Measurements from ENCODE around the gene GBX2.

DNA sequence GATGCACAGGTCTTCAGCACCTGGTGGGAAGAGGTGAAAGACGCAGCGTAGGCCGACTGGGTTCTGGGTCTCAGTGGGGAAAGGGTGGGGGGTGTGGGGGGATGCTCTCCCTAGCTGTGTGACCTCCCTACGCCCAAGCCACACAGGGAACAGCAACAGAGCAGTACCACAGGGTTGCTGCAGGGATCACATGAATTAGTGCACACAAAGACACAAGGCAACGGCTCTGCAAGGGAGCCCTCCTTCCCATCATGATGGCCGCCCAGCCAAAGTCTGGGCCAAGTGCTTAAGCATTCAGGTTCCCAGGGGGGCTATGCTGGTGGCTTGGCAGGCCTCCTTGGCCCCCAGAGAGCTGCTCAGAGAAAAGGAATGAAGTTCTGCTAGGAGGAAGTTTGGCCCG lies 28.2 kb upstream of the GBX2 start:
- TF ChIP-seq CTCF (IDR thresholded peaks at IDR 0.05) (no peak), POLR2A (IDR thresholded peaks at IDR 0.05) (no peak)

Data from testis (tissue), 2 donors.